DMS114 treated with DMSO at 0.1 percent for 48 hours (cell line): Measurements from ENCODE around the gene TMEM151B.

Experiments used
- DNase-seq: peaks from one replicate; lab custom pipeline; 2025; ENCODE audit not compliant: unreplicated experiment; lab: John Stamatoyannopoulos, UW

TMEM151B gene

DNA sequence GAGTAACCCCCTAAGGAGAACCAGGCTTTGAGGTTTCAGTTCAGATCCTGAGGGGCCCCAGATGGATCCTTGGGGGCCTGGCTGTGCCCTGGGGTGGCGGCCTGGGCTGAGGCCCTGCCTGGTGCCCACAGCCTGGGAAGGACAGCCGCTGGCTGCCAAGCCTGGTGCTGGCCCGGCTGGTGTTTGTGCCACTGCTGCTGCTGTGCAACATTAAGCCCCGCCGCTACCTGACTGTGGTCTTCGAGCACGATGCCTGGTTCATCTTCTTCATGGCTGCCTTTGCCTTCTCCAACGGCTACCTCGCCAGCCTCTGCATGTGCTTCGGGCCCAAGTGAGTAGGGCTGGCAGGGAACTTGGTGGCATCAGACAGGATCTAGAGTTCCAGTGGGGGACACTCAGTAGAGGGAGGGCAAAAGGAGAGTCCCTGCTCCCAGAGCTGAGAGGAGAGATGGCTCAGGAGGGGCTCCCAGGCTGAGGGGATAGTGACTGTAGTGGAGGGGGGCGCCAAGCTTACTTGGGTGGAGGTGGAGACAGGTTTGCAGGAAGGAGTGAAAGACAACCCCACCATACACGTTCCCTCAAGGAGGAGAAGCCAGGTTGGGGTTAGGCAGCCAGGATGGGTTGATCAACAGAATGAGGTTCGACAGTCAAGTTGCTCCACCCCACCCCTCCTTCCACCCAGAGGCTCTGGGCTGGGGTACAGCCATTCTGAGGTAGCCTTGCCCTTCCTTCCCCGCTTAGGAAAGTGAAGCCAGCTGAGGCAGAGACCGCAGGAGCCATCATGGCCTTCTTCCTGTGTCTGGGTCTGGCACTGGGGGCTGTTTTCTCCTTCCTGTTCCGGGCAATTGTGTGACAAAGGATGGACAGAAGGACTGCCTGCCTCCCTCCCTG lies 37.3 kb upstream of the TMEM151B start:
- no peak for DNase-seq

DNA sequence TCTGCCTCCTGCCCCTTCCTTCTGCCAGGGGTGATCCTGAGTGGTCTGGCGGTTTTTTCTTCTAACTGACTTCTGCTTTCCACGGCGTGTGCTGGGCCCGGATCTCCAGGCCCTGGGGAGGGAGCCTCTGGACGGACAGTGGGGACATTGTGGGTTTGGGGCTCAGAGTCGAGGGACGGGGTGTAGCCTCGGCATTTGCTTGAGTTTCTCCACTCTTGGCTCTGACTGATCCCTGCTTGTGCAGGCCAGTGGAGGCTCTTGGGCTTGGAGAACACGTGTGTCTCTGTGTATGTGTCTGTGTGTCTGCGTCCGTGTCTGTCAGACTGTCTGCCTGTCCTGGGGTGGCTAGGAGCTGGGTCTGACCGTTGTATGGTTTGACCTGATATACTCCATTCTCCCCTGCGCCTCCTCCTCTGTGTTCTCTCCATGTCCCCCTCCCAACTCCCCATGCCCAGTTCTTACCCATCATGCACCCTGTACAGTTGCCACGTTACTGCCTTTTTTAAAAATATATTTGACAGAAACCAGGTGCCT lies 36.6 kb upstream of the TMEM151B start:
- DNase-seq = no peak

DNA sequence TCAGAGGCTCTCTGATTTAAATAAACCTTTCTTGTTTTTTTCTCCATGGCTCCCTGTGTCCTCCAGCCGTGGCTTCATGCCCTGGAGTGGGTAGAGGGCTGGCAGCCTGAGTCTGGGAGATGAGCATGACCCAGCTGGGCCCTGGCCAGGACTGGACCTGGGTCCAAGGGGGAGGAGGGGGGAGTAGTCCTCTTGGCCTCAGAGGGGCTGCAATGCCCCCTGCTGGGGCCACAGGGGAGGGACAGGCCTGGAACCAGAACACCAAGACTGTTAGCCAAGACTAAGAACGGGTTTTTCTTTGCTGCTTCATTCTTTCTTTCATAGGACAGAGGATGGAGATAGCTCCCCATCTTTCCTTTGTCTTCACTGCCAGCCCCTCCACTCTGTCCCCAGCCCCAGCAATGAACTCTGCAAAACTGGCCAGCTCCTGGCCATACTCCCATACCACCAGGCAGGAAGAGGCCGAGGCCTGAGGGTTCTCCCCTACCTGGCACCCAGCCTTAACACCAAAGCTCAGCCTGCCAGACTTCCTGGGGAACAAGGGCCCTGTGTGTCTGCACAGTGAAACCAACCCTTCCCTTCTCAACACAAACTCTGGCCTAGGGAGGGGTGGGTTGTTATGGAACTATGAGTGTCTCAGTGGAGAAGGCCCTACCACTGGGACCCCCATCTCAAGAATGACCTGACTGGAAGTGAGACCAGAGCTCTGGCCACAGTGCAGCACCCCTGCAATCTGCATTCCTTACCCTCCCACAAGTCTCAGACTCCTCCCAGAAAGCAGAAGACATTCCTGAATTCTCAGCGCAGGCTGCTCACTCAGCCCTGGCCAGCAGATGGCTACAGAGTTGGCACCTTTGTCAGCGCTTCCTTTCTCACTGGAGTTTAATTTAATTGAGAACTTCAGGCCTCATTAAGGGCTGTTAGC lies 35.9 kb upstream of the TMEM151B start:
- peak; percentile 50 for DNase-seq

DNA sequence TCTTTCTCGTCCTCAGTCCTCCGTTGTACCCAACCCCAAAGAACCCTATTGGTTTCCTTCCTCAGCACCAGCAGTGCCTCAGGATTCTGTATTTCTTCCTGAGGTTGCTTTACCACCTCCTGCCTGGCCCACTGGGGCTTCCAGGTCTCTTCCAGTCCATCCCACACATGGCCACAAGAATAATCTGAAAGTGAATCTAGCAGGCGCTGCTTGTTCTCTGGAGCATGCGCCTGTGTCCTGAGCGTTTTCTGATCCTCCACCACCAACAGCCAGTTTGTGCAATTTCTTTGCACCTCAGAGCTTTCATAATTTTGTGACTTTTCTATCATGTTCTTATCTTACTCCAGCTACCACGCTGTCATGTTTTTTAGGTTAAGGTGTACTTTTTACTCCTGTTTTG lies 35.0 kb upstream of the TMEM151B start:
- no peak for DNase-seq

DNA sequence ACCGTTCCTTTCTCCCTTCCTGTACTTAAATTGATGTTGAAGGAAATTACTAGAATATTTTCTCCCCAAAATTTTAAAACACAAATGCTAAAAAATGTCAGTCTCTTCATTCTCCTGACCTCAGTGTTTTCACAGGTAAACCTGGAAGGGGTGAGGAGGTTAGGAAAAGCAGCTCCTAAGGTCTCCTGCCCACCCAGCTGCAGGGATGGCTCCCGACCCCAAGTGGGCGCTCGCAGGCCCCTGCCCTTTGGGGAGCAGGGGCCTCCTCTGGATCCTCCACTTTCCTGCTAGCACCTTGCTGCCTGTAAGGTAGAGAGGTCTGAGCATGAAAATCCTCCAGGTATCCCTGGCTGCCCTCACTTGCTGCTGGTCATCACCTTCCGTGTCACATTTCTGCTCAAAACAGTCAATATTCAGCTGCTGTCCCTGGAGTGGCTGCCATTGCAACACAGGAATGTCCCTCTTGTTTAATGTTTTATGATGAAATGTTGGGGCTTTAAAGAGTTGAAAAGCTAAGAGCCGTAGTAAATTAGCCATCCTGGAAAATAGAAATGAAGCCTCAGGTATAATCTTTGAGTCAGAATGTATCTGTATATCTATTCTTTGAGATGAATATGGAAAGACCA lies 34.2 kb upstream of the TMEM151B start:
- DNase-seq = no peak

DNA sequence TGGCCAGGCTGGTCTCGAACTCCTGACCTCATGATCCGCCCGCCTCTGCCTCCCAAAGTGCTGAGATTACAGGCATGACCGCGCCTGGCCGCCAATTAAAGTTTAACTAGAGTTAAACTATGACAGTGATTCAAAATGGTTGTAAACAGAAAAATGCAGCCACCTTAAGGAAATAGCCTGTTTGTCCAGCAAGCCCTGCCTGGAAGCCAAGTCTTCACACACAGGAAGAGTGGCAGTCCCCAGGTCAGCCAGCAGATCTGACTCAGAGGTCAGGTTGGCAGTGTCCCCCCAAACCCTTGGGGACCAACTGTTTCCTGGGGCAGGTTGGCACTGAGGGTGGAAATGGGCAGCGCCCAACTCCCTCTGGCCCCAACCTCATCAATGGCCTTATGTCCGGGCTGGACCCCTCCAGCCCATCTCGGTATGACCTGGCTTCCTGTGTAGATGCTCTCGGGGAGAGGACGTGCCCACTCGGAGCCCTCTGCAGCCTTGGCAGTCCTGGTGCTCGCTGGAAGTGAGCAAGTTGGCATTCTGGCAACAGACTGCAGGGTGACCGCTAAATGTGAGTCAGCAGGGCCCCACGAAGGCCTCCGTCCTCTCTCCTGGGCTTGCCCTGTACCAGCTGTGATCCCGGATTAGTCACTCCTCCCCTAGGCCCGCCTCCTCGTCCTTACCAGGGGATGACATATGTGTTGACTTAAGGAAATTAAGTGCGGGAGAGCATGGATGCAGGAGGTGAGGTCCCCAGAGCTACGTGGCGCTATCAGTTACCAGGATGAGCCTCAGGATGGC lies 33.0 kb upstream of the TMEM151B start:
- peak; percentile 74 for DNase-seq

DNA sequence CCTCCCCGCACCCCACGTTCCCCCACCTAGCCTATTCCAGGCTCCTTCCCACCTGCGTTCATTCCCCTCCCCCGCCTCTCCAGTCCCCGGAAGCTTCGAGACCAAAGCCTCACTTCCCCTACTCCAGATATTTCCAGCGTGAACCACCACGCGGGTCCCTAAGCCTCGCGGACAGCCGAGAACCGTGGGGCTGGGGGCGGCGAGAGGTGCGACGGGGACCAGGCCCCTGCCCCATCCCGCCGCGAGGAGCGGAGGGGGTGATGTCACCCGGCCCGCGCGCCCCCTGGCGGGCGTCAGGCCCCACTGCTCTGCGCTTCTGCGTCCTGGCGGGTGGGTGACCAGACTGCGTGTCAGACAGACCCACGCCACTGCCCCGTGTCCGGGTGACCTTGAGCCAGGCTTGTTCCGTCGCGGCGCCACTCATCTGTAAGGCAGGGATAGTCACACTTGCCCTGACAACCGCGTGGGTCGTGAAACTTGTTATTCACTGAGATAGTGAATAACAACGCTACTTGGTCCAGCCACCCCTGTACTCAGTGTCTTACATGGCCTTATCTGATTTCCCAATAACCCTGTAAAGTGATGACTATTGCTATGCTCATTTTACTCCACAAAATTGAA lies 32.3 kb upstream of the TMEM151B start:
- peak; percentile 62 for DNase-seq

DNA sequence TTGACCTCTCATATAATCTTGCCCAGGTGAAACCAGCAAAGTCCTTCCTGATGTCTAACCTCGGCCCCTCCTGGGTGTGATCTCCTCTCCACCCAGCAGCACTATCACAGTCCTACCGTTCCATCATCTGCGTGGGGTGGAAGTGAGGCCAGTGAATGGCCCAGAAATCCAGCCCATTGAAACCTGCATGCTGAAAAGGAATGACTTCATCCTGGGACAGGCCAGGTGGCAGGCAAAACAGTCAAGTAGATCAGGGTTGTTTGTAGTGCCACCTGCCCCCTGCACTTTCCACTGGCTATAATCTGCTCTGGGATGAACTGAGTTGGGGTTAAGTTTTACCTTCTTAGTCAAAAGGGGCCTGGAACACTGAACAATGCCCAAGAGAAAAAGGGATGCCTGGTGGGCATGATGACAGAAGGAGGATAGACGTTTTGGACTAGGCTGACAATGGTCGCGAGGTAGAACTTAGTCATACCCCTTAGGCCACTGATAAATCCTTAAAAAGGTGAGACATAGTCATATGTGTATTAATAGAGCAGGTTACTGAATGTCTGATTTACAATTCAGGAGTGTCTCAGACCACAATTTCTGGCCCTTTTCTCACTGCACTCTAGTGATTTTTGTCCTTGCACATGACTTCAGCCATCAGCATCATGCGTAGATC lies 31.4 kb upstream of the TMEM151B start:
- DNase-seq = no peak

DNA sequence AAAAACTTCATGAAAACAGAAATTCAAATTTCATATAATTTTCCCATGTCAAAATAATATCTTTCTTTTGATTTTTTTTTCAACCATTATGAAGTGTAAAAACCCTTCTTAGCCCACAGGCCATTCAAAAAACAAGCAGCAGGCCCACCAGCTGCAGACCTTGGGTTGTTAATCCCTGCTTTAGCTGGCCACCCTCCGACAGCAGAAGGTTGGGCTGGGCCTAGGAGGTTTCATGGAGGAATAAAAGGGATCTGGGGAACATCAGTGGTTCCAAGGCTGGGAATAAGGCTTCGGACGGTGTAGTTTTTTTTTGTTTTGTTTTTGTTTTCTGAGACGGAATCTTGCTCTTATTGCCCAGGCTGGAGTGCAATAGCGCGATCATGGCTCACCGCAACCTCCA lies 26.9 kb upstream of the TMEM151B start:
- no peak for DNase-seq

DNA sequence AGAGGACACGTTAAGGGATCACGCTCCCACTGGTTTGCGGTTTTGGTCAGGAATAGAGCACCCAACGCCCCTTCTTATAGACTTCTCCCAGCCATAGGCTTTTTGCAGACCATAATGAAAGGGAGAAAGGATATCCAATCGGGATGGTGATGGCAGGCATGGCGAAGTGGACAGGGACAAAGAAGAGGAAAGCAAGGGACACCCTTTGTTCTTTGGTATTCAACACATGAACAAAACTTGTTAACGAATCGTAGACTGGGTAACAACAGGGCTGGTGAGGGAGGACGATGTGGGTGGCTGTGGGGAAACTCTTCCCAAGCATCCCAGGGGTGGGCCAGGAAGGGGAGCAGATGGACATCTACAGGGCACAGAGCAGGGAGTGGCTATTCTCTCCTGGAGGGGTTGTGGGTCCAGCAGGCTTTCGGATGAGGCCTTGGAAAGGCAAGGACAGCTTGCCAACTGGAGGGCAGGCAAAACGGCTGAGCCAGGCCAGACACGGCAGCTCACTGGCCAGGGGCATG lies 24.8 kb upstream of the TMEM151B start:
- no peak for DNase-seq

DNA sequence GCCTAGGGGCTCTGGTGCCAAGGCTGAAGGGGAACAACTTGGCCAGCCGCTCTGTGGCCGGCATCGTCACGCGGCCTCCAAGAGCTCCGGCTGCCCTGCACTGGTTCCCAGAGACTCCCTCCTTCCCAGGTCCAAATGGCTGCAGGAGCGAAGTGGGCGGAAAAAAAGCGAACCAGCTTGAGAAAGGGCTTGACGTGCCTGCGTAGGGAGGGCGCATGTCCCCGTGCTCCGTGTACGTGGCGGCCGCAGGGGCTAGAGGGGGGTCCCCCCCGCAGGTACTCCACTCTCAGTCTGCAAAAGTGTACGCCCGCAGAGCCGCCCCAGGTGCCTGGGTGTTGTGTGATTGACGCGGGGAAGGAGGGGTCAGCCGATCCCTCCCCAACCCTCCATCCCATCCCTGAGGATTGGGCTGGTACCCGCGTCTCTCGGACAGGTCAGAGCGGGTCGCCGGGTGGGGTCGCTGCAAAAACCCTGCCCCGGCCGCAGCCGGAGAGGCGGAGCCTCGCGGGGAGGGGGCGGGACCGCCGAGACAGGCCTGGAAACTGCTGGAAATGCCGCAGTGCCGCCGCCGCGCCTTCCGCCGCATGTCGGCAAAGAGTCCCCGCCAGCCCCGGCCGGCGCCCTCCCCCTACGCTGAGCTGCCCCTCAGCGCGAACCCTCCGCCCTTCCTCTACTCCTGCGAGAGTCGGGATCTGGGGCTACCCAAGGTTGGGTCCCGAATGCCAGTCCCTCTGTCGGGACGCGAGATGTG lies 24.2 kb upstream of the TMEM151B start:
- DNase-seq = peak; percentile 78

DNA sequence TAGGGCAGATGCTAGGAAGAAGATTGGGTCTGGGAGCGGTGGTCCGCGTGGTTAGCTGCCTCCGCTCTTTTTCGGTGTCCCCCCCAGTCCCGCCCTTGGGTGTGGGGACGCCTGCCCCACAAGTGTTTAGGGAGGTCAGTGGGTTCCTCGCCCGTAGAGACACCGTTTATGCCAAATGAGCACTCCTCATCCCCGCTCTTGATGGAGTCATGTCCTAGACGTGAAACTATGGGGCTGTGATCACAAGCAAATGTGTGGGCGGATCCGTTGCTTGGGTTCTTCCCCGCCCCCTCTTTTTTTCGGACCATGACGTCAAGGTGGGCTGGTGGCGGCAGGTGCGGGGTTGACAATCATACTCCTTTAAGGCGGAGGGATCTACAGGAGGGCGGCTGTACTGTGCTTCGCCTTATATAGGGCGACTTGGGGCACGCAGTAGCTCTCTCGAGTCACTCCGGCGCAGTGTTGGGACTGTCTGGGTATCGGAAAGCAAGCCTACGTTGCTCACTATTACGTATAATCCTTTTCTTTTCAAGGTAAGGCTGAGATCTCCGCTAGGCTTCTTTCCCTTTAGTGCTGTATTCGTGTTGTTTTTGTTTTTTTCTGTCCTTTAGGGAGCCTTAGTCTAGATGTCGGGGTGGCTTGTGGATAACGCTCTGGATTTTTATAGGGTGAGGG lies 23.4 kb upstream of the TMEM151B start, which contains the start of gene HSP90AB1:
HSP90AB1 (plus strand) TSS at position 439 of the 675 bp plus-strand sequence. CDS start 1,529 bp downstream, outside the sequence.
- peak; percentile 95 for DNase-seq

DNA sequence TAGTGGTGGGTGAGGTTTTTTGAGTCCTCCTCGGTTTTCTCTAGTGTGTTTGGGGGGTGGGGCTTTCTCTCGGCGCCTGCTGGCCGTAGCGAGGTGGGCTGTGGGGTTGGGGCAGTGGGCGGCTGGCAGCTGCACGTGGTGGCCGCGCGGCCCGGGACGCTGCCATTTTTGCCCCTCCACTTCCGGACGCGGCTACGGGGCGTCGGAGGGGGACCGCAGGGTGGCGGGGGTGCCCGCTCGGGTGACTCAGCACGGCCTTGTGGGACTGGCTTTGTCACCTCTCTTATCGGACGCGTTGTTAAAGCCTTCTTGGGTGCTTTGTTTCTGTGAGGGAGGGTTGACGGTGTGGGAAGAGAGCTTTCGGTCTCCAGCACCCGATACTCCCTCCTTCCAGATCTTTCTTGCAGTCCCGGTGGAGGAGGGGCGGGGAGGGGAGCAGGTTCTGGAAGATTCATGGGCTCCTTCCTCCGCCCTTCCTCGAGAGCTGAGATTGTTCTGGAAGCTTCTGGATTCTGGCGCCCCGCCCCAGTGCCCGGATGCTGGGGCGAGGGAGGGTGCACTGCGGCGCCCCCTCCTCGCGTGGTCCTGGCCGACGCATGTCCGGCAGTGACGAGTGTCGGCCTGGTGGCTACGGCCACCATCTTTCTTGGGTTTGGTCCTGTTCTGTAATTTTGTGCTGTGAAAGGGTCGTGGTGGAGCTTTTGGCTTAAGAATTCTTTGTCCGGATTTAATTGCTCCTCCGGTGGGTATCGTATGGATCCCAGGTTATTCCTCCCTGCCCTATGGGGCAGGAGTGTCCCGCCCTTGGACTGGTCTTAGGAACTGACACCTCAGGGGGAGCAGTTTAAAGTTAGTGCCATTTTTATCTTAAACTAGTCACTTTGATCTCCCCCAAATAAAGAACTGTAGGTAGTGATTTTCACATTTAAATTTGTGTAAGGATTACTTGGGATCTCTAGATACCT lies 22.6 kb upstream of the TMEM151B start:
- DNase-seq = peak; percentile 51

DNA sequence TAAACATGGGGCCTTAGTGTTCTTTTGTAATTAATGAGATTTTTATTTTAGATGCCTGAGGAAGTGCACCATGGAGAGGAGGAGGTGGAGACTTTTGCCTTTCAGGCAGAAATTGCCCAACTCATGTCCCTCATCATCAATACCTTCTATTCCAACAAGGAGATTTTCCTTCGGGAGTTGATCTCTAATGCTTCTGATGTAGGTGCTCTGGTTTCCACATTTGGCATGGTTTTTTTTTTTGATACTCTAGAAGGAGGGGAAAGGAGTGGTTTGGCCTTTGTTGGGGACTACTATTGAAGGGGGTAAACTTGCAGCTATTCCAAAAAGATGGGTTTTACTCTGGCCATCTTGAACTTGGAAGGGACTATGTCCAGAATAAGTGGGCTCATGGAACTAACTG lies 21.7 kb upstream of the TMEM151B start:
- DNase-seq = no peak

DNA sequence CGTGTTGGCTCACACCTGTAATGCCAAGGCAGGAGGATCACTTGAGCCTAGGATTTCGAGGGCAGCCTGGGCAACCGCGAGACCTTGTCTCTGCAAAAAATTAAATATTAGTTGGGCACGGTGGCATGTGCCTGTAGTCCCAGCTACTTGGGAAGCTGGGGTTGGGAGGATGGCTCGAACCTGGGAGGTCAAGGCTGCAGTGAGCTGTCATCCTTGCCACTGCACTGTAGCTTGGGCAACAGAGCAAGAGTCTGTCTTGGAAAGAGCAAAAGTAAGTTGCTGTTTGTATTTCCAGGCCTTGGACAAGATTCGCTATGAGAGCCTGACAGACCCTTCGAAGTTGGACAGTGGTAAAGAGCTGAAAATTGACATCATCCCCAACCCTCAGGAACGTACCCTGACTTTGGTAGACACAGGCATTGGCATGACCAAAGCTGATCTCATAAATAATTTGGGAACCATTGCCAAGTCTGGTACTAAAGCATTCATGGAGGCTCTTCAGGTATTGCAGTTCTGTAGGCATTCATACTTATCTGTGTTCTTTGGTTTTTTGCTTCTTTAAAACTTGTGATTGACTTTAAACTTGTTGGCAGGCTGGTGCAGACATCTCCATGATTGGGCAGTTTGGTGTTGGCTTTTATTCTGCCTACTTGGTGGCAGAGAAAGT lies 21.0 kb upstream of the TMEM151B start:
- no peak for DNase-seq

DNA sequence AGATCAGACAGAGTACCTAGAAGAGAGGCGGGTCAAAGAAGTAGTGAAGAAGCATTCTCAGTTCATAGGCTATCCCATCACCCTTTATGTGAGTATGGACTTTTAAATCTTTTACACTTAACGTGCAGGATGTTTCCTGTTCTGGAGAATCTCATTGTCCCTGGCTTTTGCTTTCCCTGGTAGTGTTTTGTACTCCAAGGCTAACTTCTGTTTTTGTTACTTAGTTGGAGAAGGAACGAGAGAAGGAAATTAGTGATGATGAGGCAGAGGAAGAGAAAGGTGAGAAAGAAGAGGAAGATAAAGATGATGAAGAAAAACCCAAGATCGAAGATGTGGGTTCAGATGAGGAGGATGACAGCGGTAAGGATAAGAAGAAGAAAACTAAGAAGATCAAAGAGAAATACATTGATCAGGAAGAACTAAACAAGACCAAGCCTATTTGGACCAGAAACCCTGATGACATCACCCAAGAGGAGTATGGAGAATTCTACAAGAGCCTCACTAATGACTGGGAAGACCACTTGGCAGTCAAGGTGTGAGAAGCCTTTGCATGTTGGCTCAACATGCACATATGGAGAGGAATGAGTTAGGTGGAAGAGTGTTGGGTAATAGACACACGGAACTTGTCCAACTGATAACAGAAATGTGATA lies 20.1 kb upstream of the TMEM151B start:
- no peak for DNase-seq
